Naive B cell (primary cell): ENCODE results near the gene HNRNPUL1. TPM values are rescaled to one million over a fixed set of nuclear protein-coding genes. Genes with fewer than 3 reads are reported as not detected.
"Not testable (repeated sequence)": the region's sequence is repeated elsewhere in the genome, so short reads cannot be mapped to it uniquely, and the experiment has no call there.

Source experiments
- ATAC-seq, 2 donors: fragments of 150-1000 bp; cut with Tn5 transposase; 2 replicates each; pipeline ENCODE4 v1.10.0; 2021; ENCODE audit warnings: low read depth in 2 of 2, mild to moderate bottlenecking in 2 of 2, moderate library complexity in 2 of 2
- DNase-seq: peaks from one replicate; pipeline ENCODE4 v3.0.0; 2022
- H3K27ac Mint-ChIP-seq, 6 donors: one replicate each; pipeline ENCODE4 v1.8.0; 2020 to 2022; ENCODE audit warnings: mild to moderate bottlenecking in 6 of 6, mixed read lengths in 6 of 6, moderate library complexity in 5 of 6, inconsistent platforms in 2 of 6
- H3K27me3 Mint-ChIP-seq, 3 donors: one replicate each; pipeline ENCODE4 v1.8.0; 2021 to 2022; ENCODE audit warnings: mixed read lengths in 3 of 3, mild to moderate bottlenecking in 1 of 3
- H3K36me3 Mint-ChIP-seq, 2 donors: one replicate each; pipeline ENCODE4 v1.8.0; 2020 to 2022; ENCODE audit warnings: mixed read lengths in 2 of 2, inconsistent platforms in 1 of 2, mild to moderate bottlenecking in 1 of 2
- H3K4me1 Mint-ChIP-seq, 3 donors: one replicate each; pipeline ENCODE4 v1.8.0; 2020 to 2022; ENCODE audit warnings: mixed read lengths in 3 of 3, inconsistent platforms in 1 of 3, mild to moderate bottlenecking in 1 of 3, moderate library complexity in 1 of 3
- H3K4me3 Mint-ChIP-seq, 8 donors: one replicate each; pipeline ENCODE4 v1.8.0; 2020 to 2022; ENCODE audit warnings: mild to moderate bottlenecking in 8 of 8, mixed read lengths in 8 of 8, moderate library complexity in 8 of 8, inconsistent platforms in 2 of 8
- H3K9me3 Mint-ChIP-seq, 7 donors: one replicate each; pipeline ENCODE4 v1.8.0; 2020 to 2022; ENCODE audit warnings: mixed read lengths in 7 of 7, mild to moderate bottlenecking in 5 of 7, inconsistent platforms in 2 of 7, moderate library complexity in 1 of 7
- polyA plus RNA-seq, 6 donors: library from polyadenylated mRNA; unstranded; fragments of 300-500 nt; fragmentation: Illumina TruSeq; gene quantifications; one replicate each; pipeline ENCODE4 v1.2.3, GENCODE V29; 2021; ENCODE audit warnings: low read depth in 6 of 6

HNRNPUL1 gene
- polyA plus RNA-seq, 6 donors from 2014 or later: 26.2 to 85.3 (median 54.4) TPM

- no peaks in the 10 kb centered on the region for H3K9me3 Mint-ChIP-seq
- H3K27me3 Mint-ChIP-seq: peaks cover 42 to 68% (median 59%) of the 10 kb centered on the region in 3 donors
- peaks cover 4 to 12% (median 7%) of the 10 kb centered on the region in 3 donors for H3K4me1 Mint-ChIP-seq
- DNase-seq (no peak), ATAC-seq (peak in 1 of 2 donors; percentile 16)
- H3K4me3 Mint-ChIP-seq: peak overlapping the region in 3 of 8 donors; percentile 52 to 77 (median 57)
- no peaks in the 10 kb centered on the region for H3K36me3 Mint-ChIP-seq
- H3K27ac Mint-ChIP-seq: no peak overlapping the region
These were observed 37.9 kb upstream of the HNRNPUL1 start for GRCh38 chr19:41226053-41226873.

DNA sequence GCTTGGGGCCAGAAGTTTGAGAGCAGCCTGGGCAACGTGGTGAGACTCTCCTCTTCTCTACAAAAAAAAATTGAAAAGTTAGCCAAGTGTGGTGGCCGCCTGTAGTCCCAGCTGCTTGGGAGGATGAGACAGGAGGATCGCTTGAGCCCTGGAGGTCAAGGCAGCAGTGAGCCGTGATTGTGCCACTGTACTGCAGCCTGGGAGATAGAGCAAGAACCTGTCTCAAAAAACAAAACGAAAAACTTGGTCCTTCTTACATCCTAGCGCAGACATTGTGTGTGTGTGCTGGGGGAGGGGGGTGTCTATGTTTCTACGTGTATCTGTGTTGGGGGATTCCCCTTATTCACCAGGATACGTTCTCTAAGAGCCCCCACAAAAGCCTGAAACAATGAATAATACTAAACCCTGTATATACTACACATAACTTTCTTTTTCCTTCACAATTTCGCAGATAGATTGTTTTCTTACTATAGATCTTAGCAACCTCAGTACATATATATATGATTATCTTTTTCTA, 37.2 kb upstream of the HNRNPUL1 start:
- Mint-ChIP-seq H3K9me3 (no peaks in the 10 kb centered on the region), H3K4me3 (peak overlapping the region in 3 of 8 donors; percentile 18 to 77 (median 57)), H3K36me3 (no peaks in the 10 kb centered on the region), H3K27me3 (peaks cover 40 to 65% (median 55%) of the 10 kb centered on the region in 3 donors), H3K27ac (no peak overlapping the region), H3K4me1 (peaks cover 4 to 12% (median 7%) of the 10 kb centered on the region in 3 donors)
- ATAC-seq (no peak), DNase-seq (no peak)

DNA sequence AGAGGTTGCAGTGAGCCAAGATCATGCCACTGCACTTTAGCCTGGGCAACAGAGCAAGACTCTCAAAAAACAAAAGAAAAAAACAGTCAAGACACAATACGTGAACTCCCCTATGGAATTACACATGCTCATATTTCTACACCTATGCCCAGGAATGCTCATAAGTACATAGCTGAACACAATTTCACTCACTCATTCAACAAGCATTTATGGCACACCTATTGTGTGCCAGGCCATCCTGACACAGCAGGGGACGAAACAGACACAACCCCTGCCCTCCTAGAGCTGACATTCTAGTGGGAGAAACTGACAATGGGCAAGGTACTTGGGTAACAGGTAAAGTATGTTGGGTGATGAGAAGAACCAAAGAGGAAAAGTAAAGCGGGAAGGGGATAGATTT, 35.7 kb upstream of the HNRNPUL1 start:
- H3K36me3 Mint-ChIP-seq: no peaks in the 10 kb centered on the region
- no peak overlapping the region for H3K4me3 Mint-ChIP-seq
- ATAC-seq: no peak
- H3K4me1 Mint-ChIP-seq: peaks cover 4 to 12% (median 7%) of the 10 kb centered on the region in 3 donors
- no peak for DNase-seq
- H3K27me3 Mint-ChIP-seq: peaks cover 32 to 49% (median 43%) of the 10 kb centered on the region in 3 donors
- H3K9me3 Mint-ChIP-seq: no peaks in the 10 kb centered on the region
- H3K27ac Mint-ChIP-seq: no peak overlapping the region

GRCh38 chr19:41229338-41229737, 34.8 kb upstream of the HNRNPUL1 start:
- ATAC-seq: not testable (repeated sequence)

GRCh38 chr19:41230067-41230857, 33.9 kb upstream of the HNRNPUL1 start:
- Mint-ChIP-seq H3K4me3 (no peak overlapping the region), H3K36me3 (no peaks in the 10 kb centered on the region), H3K4me1 (peaks cover 4 to 12% (median 7%) of the 10 kb centered on the region in 3 donors), H3K27me3 (peaks cover 20 to 32% (median 25%) of the 10 kb centered on the region in 3 donors), H3K9me3 (no peaks in the 10 kb centered on the region), H3K27ac (no peak overlapping the region)
- ATAC-seq (no peak), DNase-seq (no peak)

More at GRCh38 chr19:41229338-41229737, 34.8 kb upstream of the HNRNPUL1 start:
- not testable (repeated sequence) for DNase-seq, H3K27ac Mint-ChIP-seq, H3K36me3 Mint-ChIP-seq, H3K9me3 Mint-ChIP-seq, H3K4me3 Mint-ChIP-seq
- peaks cover 4 to 12% (median 7%) of the 10 kb centered on the region in 3 donors for H3K4me1 Mint-ChIP-seq
- peaks cover 27 to 41% (median 34%) of the 10 kb centered on the region in 3 donors for H3K27me3 Mint-ChIP-seq

GRCh38 chr19:41232686-41233085, 31.5 kb upstream of the HNRNPUL1 start:
- Mint-ChIP-seq H3K4me1 (no peaks in the 10 kb centered on the region), H3K36me3 (no peaks in the 10 kb centered on the region), H3K27ac (no peak overlapping the region), H3K9me3 (no peaks in the 10 kb centered on the region), H3K4me3 (no peak overlapping the region), H3K27me3 (peaks cover 9 to 17% (median 15%) of the 10 kb centered on the region in 3 donors)
- no peak for DNase-seq
- no peak for ATAC-seq

- Mint-ChIP-seq H3K4me3 (no peak overlapping the region), H3K36me3 (no peaks in the 10 kb centered on the region), H3K9me3 (no peaks in the 10 kb centered on the region), H3K4me1 (no peaks in the 10 kb centered on the region), H3K27ac (peak overlapping the region in 2 of 6 donors; percentile 15 to 59), H3K27me3 (peaks cover 4 to 12% (median 6%) of the 10 kb centered on the region in 3 donors)
- DNase-seq (no peak), ATAC-seq (no peak)
These were observed 30.4 kb upstream of the HNRNPUL1 start for GRCh38 chr19:41233748-41234240.

GRCh38 chr19:41234512-41235168, 29.5 kb upstream of the HNRNPUL1 start:
- ATAC-seq (no peak), DNase-seq (no peak)
- H3K36me3 Mint-ChIP-seq: no peaks in the 10 kb centered on the region
- H3K9me3 Mint-ChIP-seq: peaks cover 0 to 1% (median 0%) of the 10 kb centered on the region in 7 donors
- H3K27ac Mint-ChIP-seq: no peak overlapping the region
- H3K4me1 Mint-ChIP-seq: no peaks in the 10 kb centered on the region
- H3K27me3 Mint-ChIP-seq: peaks cover 4 to 14% (median 5%) of the 10 kb centered on the region in 3 donors
- no peak overlapping the region for H3K4me3 Mint-ChIP-seq

DNA sequence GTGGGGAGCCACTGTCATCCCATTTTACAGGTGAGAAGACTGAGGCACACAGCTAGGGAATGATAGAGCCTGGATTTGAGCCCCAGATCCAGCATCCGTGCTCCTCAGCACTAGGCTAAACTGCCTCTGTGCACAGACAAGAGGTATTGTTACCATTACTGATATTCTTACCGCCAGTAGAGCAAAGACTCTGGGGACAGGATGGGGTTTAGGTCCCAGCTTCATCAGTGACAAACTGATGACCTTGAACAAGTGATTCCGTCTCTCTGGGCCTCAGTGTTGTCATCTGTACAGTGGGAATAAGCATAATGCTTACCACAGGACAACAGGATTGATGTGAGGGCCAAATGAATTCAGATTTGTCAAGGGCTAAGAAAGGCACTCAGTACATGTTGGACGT, 28.7 kb upstream of the HNRNPUL1 start:
- Mint-ChIP-seq H3K36me3 (no peaks in the 10 kb centered on the region), H3K27me3 (peaks cover 4 to 14% (median 5%) of the 10 kb centered on the region in 3 donors), H3K4me1 (no peaks in the 10 kb centered on the region), H3K27ac (no peak overlapping the region), H3K4me3 (no peak overlapping the region), H3K9me3 (peaks cover 0 to 5% (median 0%) of the 10 kb centered on the region in 7 donors)
- no peak for DNase-seq
- ATAC-seq: no peak

- Mint-ChIP-seq H3K9me3 (peaks cover 0 to 5% (median 0%) of the 10 kb centered on the region in 7 donors), H3K4me1 (no peaks in the 10 kb centered on the region), H3K4me3 (no peak overlapping the region), H3K36me3 (no peaks in the 10 kb centered on the region), H3K27ac (no peak overlapping the region), H3K27me3 (peaks cover 0 to 9% (median 0%) of the 10 kb centered on the region in 3 donors)
- DNase-seq: no peak
- no peak for ATAC-seq
These were observed 25.9 kb upstream of the HNRNPUL1 start for GRCh38 chr19:41238244-41238643.

DNA sequence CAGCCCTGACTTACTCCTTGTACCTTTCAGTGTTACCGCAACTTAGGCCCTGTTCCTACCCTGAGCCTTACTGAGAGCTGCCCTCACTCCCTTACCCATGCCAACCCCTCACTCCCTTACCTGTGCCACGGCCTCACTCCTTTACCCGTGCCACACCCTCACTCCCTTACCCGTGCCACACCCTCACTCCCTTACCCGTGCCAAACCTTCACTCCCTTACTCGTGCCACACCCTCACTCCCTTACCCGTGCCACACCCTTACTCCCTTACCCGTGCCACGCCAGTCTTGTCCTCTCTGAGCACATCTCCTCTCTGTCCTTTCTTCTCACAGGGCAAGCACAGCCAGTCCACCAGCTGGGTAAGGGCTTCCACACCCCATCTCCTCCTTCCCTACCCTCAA, 24.8 kb upstream of the HNRNPUL1 start:
- Mint-ChIP-seq H3K27me3 (peaks cover 0 to 9% (median 0%) of the 10 kb centered on the region in 3 donors), H3K9me3 (peaks cover 0 to 5% (median 0%) of the 10 kb centered on the region in 7 donors), H3K4me3 (no peak overlapping the region), H3K36me3 (no peaks in the 10 kb centered on the region), H3K4me1 (no peaks in the 10 kb centered on the region), H3K27ac (peak overlapping the region in 2 of 6 donors; percentile 18 to 48)
- DNase-seq (no peak), ATAC-seq (no peak)

- H3K36me3 Mint-ChIP-seq: no peaks in the 10 kb centered on the region
- peaks cover 0 to 9% (median 0%) of the 10 kb centered on the region in 3 donors for H3K27me3 Mint-ChIP-seq
- no peaks in the 10 kb centered on the region for H3K4me1 Mint-ChIP-seq
- H3K4me3 Mint-ChIP-seq: no peak overlapping the region
- no peak overlapping the region for H3K27ac Mint-ChIP-seq
- ATAC-seq (no peak), DNase-seq (no peak)
- H3K9me3 Mint-ChIP-seq: peaks cover 0 to 5% (median 0%) of the 10 kb centered on the region in 7 donors
These were observed 24.1 kb upstream of the HNRNPUL1 start for GRCh38 chr19:41239961-41240574.
